CD4-positive, alpha-beta T cell treated with Interleukin-15 for 1 hour (primary cell): Measurements from ENCODE around the gene ABCF2.

Experiments used
- DNase-seq: peaks from one replicate; pipeline ENCODE4 v3.0.0-alpha.2; 2020

The ABCF2 gene

GRCh38 chr7:151168003-151168786 lies 58.8 kb downstream of the ABCF2 start:
- DNase-seq: peak; percentile 44

GRCh38 chr7:151167197-151167961 lies 59.6 kb downstream of the ABCF2 start, which contains the start of gene GBX1:
Gene GBX1 (minus strand): TSS chr7:151167694. CDS start chr7:151167548, 146 bp downstream.
- DNase-seq: no peak

- DNase-seq: no peak
Measured at GRCh38 chr7:151166629-151167196, 60.3 kb downstream of the ABCF2 start.
